SJSA1 (cell line): Measurements from ENCODE around the gene TPPP2. TPM values are rescaled to one million over a fixed set of nuclear protein-coding genes. Genes with fewer than 3 reads are reported as not detected.

ENCODE experiments used
- DNase-seq, 2 experiments: peaks; one replicate each; pipeline ENCODE4 v3.0.0-alpha.2; 2015 to 2020; ENCODE audit warnings: low spot score in 2 of 2, low read depth in 1 of 2
- H3K27ac ChIP-seq: fragments of 250-450 bp; sonication (Bioruptor Pico); 2 replicates; pipeline ENCODE4 v1.5.1; 2020; ENCODE audit warnings: mild to moderate bottlenecking, moderate library complexity
- H3K27me3 ChIP-seq: fragments of 250-450 bp; sonication (Bioruptor Pico); replicated peaks from 2 replicates; pipeline ENCODE4 v1.5.1; 2020; ENCODE audit warnings: mild to moderate bottlenecking, moderate library complexity
- H3K36me3 ChIP-seq: fragments of 250-450 bp; sonication (Bioruptor Pico); 2 replicates; pipeline ENCODE4 v1.5.1; 2020; ENCODE audit warnings: mild to moderate bottlenecking
- H3K4me1 ChIP-seq: fragments of 250-450 bp; sonication (Bioruptor Pico); replicated peaks from 2 replicates; pipeline ENCODE4 v1.6.1; 2021; ENCODE audit warnings: mild to moderate bottlenecking
- H3K4me3 ChIP-seq: fragments of 250-450 bp; sonication (Bioruptor Pico); 2 replicates; pipeline ENCODE4 v1.5.1; 2020; ENCODE audit warnings: mild to moderate bottlenecking
- H3K9me3 ChIP-seq: fragments of 250-450 bp; sonication (Bioruptor Pico); replicated peaks from 2 replicates; pipeline ENCODE4 v1.5.1; 2020; ENCODE audit warnings: mild to moderate bottlenecking
- total RNA-seq: library from RNA; depleted of rRNA; stranded (reverse); fragments of >200 nt; shearing (Covaris generic); gene quantifications from 2 replicates; pipeline ENCODE4 v1.2.3, GENCODE V29; 2014; rRNA removed

Gene TPPP2
- total RNA-seq, 1 experiment from 2014 or later = not detected

GRCh38 chr14:21077672-21078071, 47.7 kb downstream of the TPPP2 start:
- H3K9me3 ChIP-seq = no peaks in the 10 kb centered on the region
- no peak for DNase-seq
- H3K27me3 ChIP-seq = no peaks in the 10 kb centered on the region
- peaks cover 97% of the 10 kb centered on the region for H3K36me3 ChIP-seq
- H3K4me1 ChIP-seq = no peaks in the 10 kb centered on the region; the same call in 1 of the 2 replicates
- no peak overlapping the region for H3K27ac ChIP-seq
- H3K4me3 ChIP-seq = no peak overlapping the region

- peaks cover 97% of the 10 kb centered on the region for H3K36me3 ChIP-seq
- DNase-seq = no peak
- no peak overlapping the region for H3K27ac ChIP-seq
- H3K4me3 ChIP-seq = no peak overlapping the region
- no peaks in the 10 kb centered on the region for H3K27me3 ChIP-seq
- no peaks in the 10 kb centered on the region for H3K9me3 ChIP-seq
- H3K4me1 ChIP-seq = no peaks in the 10 kb centered on the region
Observed at GRCh38 chr14:21078287-21078686, 48.3 kb downstream of the TPPP2 start.

GRCh38 chr14:21078726-21079125, 48.7 kb downstream of the TPPP2 start:
- H3K4me3 ChIP-seq = no peak overlapping the region
- peaks cover 94% of the 10 kb centered on the region for H3K36me3 ChIP-seq
- H3K27ac ChIP-seq = no peak overlapping the region
- no peaks in the 10 kb centered on the region for H3K27me3 ChIP-seq
- no peak for DNase-seq
- peaks cover 1% of the 10 kb centered on the region for H3K4me1 ChIP-seq
- no peaks in the 10 kb centered on the region for H3K9me3 ChIP-seq

GRCh38 chr14:21081521-21082142, 51.6 kb downstream of the TPPP2 start:
- Histone ChIP-seq H3K4me1 (peaks cover 20% of the 10 kb centered on the region), H3K9me3 (no peaks in the 10 kb centered on the region), H3K27ac (no peak overlapping the region), H3K27me3 (no peaks in the 10 kb centered on the region), H3K4me3 (no peak overlapping the region), H3K36me3 (peaks cover 94% of the 10 kb centered on the region)
- DNase-seq = no peak

Other genes starting within 250 kb of the TPPP2 start
- gene RNASE6, start 248.9 kb upstream of the TPPP2 start, total RNA-seq = not detected in 2 replicates
- gene RNASE1, start 227.4 kb upstream of the TPPP2 start, total RNA-seq = not detected in 2 replicates
- not detected in 2 replicates for gene RNASE3, start 138.8 kb upstream of the TPPP2 start, total RNA-seq
- gene RNASE2, start 74.7 kb upstream of the TPPP2 start, total RNA-seq = not detected in 2 replicates
- 37.8 and 73.1 TPM in 2 replicates for gene METTL17, start 40.2 kb upstream of the TPPP2 start, total RNA-seq
- gene SLC39A2, start 30.9 kb upstream of the TPPP2 start, total RNA-seq = not detected in 2 replicates
- gene NDRG2, start 5.2 kb upstream of the TPPP2 start, total RNA-seq = 0.08 TPM in 1 of 2 replicates, not detected in the other
- not detected in 2 replicates for gene RNASE13, start 4.6 kb downstream of the TPPP2 start, total RNA-seq
- gene RNASE7, start 12.1 kb downstream of the TPPP2 start, total RNA-seq = not detected in 2 replicates
- gene RNASE8, start 27.6 kb downstream of the TPPP2 start, total RNA-seq = not detected in 2 replicates
- 38.7 and 42.2 TPM in 2 replicates for gene ARHGEF40, start 40.1 kb downstream of the TPPP2 start, total RNA-seq
- 3.2 and 16.8 TPM in 2 replicates for gene ZNF219, start 68.4 kb downstream of the TPPP2 start, total RNA-seq
- gene TMEM253, start 70.8 kb downstream of the TPPP2 start, total RNA-seq = not detected in 2 replicates
- not detected in 2 replicates for gene OR5AU1, start 125.8 kb downstream of the TPPP2 start, total RNA-seq
- gene HNRNPC, start 239.2 kb downstream of the TPPP2 start, total RNA-seq = 1,058 and 1,156 TPM in 2 replicates
- not detected in 2 replicates for gene RPGRIP1, start 249.9 kb downstream of the TPPP2 start, total RNA-seq